Measurements from ENCODE around the gene SLC38A4. TPM values are rescaled to one million over a fixed set of nuclear protein-coding genes. Genes with fewer than 3 reads are reported as not detected.
"Not testable (repeated sequence)": the region's sequence is repeated elsewhere in the genome, so short reads cannot be mapped to it uniquely, and the experiment has no call there.

SLC38A4 gene
- polyA plus RNA-seq, 1 experiment = 7.4 TPM

- CTCF ChIA-PET = interaction anchor here (0.6 to 1.3 kb wide), 2 partner anchors 149 to 272 kb away, joined by 3 read pairs; no protein-coding TSS in a partner anchor
- POLR2A ChIA-PET = no interaction called here
- H3K36me3 ChIP-seq (ENCODE audit: control insufficient read depth, insufficient read depth, low read length) = no peaks in the 10 kb centered on the region
- no peaks in the 10 kb centered on the region for H3K27me3 ChIP-seq (ENCODE audit: control insufficient read depth, insufficient read depth, low read length)
- TF ChIP-seq CTCF (IDR thresholded peaks at IDR 0.05; ENCODE audit: insufficient read depth, low read depth, low read length) = no peak
- DNase-seq (ENCODE audit: low read depth) = no peak
- H3K4me3 ChIP-seq (ENCODE audit: low read depth, low read length) = no peak overlapping the region
Measured at GRCh38 chr12:46749322-46749721, 76.5 kb downstream of the SLC38A4 start.

GRCh38 chr12:46744283-46744682 is 81.5 kb downstream of the SLC38A4 start:
- ChIA-PET POLR2A (interaction anchor here (0.6 kb wide), 1 partner anchor 362 kb away, joined by 6 read pairs; no protein-coding TSS in a partner anchor), CTCF (no interaction called here)
- no peaks in the 10 kb centered on the region for H3K36me3 ChIP-seq (ENCODE audit: control insufficient read depth, insufficient read depth, low read length)
- DNase-seq (ENCODE audit: low read depth) = no peak
- TF ChIP-seq CTCF (IDR thresholded peaks at IDR 0.05; ENCODE audit: insufficient read depth, low read depth, low read length) = no peak
- no peak overlapping the region for H3K4me3 ChIP-seq (ENCODE audit: low read depth, low read length)
- no peaks in the 10 kb centered on the region for H3K27me3 ChIP-seq (ENCODE audit: control insufficient read depth, insufficient read depth, low read length)

- no peak for TF ChIP-seq CTCF (IDR thresholded peaks at IDR 0.05; ENCODE audit: insufficient read depth, low read depth, low read length)
- DNase-seq (ENCODE audit: low read depth) = peak; percentile 27
Measured at GRCh38 chr12:46743456-46743855, 82.3 kb downstream of the SLC38A4 start.

GRCh38 chr12:46742271-46742670 is 83.5 kb downstream of the SLC38A4 start:
- H3K36me3 ChIP-seq (ENCODE audit: control insufficient read depth, insufficient read depth, low read length); DNase-seq (ENCODE audit: low read depth); H3K27me3 ChIP-seq (ENCODE audit: control insufficient read depth, insufficient read depth, low read length); H3K4me3 ChIP-seq (ENCODE audit: low read depth, low read length); CTCF ChIA-PET; POLR2A ChIA-PET: not testable (repeated sequence)

More at GRCh38 chr12:46743456-46743855, 82.3 kb downstream of the SLC38A4 start:
- Histone ChIP-seq H3K27me3 (ENCODE audit: control insufficient read depth, insufficient read depth, low read length) (no peaks in the 10 kb centered on the region), H3K36me3 (ENCODE audit: control insufficient read depth, insufficient read depth, low read length) (no peaks in the 10 kb centered on the region), H3K4me3 (ENCODE audit: low read depth, low read length) (no peak overlapping the region)
- ChIA-PET CTCF (no interaction called here), POLR2A (no interaction called here)

GRCh38 chr12:46725332-46725731 is 100.5 kb downstream of the SLC38A4 start:
- ChIA-PET POLR2A (no interaction called here), CTCF (no interaction called here)
- no peaks in the 10 kb centered on the region for H3K36me3 ChIP-seq (ENCODE audit: control insufficient read depth, insufficient read depth, low read length)
- H3K4me3 ChIP-seq (ENCODE audit: low read depth, low read length) = no peak overlapping the region
- no peaks in the 10 kb centered on the region for H3K27me3 ChIP-seq (ENCODE audit: control insufficient read depth, insufficient read depth, low read length)
- DNase-seq (ENCODE audit: low read depth) = no peak
- TF ChIP-seq CTCF (IDR thresholded peaks at IDR 0.05; ENCODE audit: insufficient read depth, low read depth, low read length) = no peak
